CD4-positive, CD25-positive, alpha-beta regulatory T cell (primary cell): Measurements from ENCODE around the gene P2RX6. TPM values are rescaled to one million over a fixed set of nuclear protein-coding genes. Genes with fewer than 3 reads are reported as not detected.

ENCODE experiments used
- ATAC-seq, 2 donors: fragments of 150-1000 bp; cut with Tn5 transposase; one replicate each; pipeline ENCODE4 v1.10.0; 2021; ENCODE audit warnings: low read depth in 2 of 2, moderate number of reproducible peaks in 2 of 2, moderate library complexity in 1 of 2
- DNase-seq, 3 donors: peaks; one replicate each; pipeline versions ENCODE4 v3.0.0 to v3.0.0-alpha.2; 2012 to 2022; ENCODE audit warnings: mixed read lengths in 1 of 3
- H3K27ac ChIP-seq: one replicate; pipeline ENCODE4 v1.7.0; 2013; ENCODE audit warnings: mild to moderate bottlenecking, low read length; ENCODE audit not compliant: insufficient read depth, poor library complexity, severe bottlenecking
- H3K27me3 ChIP-seq: one replicate; pipeline ENCODE4 v1.7.0; 2013; ENCODE audit warnings: low read length; ENCODE audit not compliant: control insufficient read depth, insufficient read depth
- H3K36me3 ChIP-seq: one replicate; pipeline ENCODE4 v1.7.0; 2013; ENCODE audit warnings: mild to moderate bottlenecking, low read length, moderate library complexity; ENCODE audit not compliant: control insufficient read depth, insufficient read depth
- H3K4me1 ChIP-seq: 2 replicates; pipeline ENCODE4 v1.7.0; 2013; ENCODE audit warnings: mild to moderate bottlenecking, low read length; ENCODE audit not compliant: insufficient read depth, control insufficient read depth, poor library complexity, severe bottlenecking
- H3K4me3 ChIP-seq: one replicate; pipeline ENCODE4 v1.7.0; 2013; ENCODE audit warnings: low read depth, mild to moderate bottlenecking, low read length, moderate library complexity
- H3K9me3 ChIP-seq, 2 experiments: 1 replicate in 1 of 2; 2 replicates in 1 of 2; pipeline ENCODE4 v1.7.0; 2013; ENCODE audit warnings: low read length in 2 of 2, mild to moderate bottlenecking in 1 of 2, moderate library complexity in 1 of 2; ENCODE audit not compliant: control insufficient read depth in 2 of 2
- H3K27ac Mint-ChIP-seq, 3 donors: one replicate each; pipeline ENCODE4 v1.8.0; 2020 to 2022; ENCODE audit warnings: mild to moderate bottlenecking in 3 of 3, mixed read lengths in 3 of 3, moderate library complexity in 2 of 3
- H3K27me3 Mint-ChIP-seq: one replicate; pipeline ENCODE4 v1.8.0; 2022; ENCODE audit warnings: mild to moderate bottlenecking, mixed read lengths
- H3K36me3 Mint-ChIP-seq: one replicate; pipeline ENCODE4 v1.8.0; 2020; ENCODE audit warnings: mixed read lengths
- H3K4me1 Mint-ChIP-seq, 4 donors: one replicate each; pipeline ENCODE4 v1.8.0; 2020 to 2022; ENCODE audit warnings: mixed read lengths in 4 of 4, mild to moderate bottlenecking in 1 of 4
- H3K4me3 Mint-ChIP-seq, 4 donors: one replicate each; pipeline ENCODE4 v1.8.0; 2020 to 2022; ENCODE audit warnings: mild to moderate bottlenecking in 4 of 4, mixed read lengths in 4 of 4, moderate library complexity in 3 of 4
- H3K9me3 Mint-ChIP-seq, 7 donors: one replicate each; pipeline ENCODE4 v1.8.0; 2020 to 2022; ENCODE audit warnings: mixed read lengths in 7 of 7, mild to moderate bottlenecking in 3 of 7, moderate library complexity in 2 of 7
- polyA plus RNA-seq, 4 donors: library from polyadenylated mRNA; unstranded; fragments of 300-500 nt; fragmentation: Illumina TruSeq; gene quantifications; one replicate each; pipeline ENCODE4 v1.2.3, GENCODE V29; 2021
- total RNA-seq: library from RNA; stranded (reverse); gene quantifications from one replicate; pipeline ENCODE4 v1.2.3, GENCODE V29; 2022

Gene P2RX6
- total and polyA plus RNA-seq, 5 donors from 2014 or later, result 0.10 to 0.59 TPM; not detected in 3

DNA sequence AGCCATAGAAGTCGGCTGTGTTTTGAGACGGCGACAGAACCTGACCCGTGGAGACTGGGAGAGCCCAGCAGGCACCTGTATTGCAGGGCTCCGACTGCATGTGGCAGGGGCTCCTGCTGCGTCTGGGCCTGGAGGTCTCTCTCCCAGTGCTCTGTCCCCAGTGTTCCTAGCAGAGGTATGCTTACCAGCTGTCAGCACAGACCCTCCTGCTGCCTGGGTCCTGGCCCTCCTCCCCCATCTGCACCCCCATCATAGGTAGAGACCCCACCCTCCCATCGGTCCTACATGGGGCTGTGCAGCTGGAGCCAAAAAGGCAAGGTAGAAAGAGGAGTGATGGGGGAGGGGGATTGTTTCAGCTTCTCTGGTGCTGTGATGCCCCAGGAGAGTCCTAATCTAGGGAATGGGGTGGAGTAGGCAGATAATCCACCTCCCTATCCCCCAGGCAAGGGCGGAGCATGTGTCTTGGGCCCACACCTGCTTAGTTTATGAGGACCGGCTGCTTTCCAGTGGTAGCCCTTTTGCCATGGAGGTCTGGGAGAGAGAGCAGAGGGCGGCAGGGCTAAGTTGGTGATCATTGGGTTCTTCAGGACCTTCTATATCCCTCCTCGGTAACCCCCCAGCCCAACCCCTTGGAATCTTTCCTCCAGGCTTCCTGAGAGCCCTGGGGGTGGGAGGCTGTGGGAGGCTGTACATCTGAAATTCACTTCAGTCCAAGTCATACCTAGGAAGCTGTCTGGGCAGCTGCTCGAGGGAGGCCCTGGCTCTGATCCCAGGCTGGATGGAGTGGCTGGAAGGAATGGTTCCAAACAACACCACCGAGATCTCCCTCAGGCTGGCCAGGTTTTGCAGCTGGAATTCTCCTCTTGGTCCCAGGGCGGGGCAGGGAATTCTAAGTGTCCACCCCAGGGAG lies 12.1 kb downstream of the P2RX6 start:
- H3K27me3 Mint-ChIP-seq, result peaks cover 12% of the 10 kb centered on the region
- Histone ChIP-seq H3K4me1 (peaks cover 9% of the 10 kb centered on the region), H3K27me3 (no peaks in the 10 kb centered on the region), H3K36me3 (no peaks in the 10 kb centered on the region), H3K4me3 (no peak overlapping the region), H3K9me3 (no peaks in the 10 kb centered on the region), H3K27ac (no peak overlapping the region)
- H3K9me3 Mint-ChIP-seq, result no peaks in the 10 kb centered on the region
- no peak for ATAC-seq
- no peaks in the 10 kb centered on the region for H3K36me3 Mint-ChIP-seq
- H3K27ac Mint-ChIP-seq, result no peak overlapping the region
- H3K4me3 Mint-ChIP-seq, result no peak overlapping the region
- H3K4me1 Mint-ChIP-seq, result peaks cover 0 to 15% (median 7%) of the 10 kb centered on the region in 4 donors
- DNase-seq, result no peak

DNA sequence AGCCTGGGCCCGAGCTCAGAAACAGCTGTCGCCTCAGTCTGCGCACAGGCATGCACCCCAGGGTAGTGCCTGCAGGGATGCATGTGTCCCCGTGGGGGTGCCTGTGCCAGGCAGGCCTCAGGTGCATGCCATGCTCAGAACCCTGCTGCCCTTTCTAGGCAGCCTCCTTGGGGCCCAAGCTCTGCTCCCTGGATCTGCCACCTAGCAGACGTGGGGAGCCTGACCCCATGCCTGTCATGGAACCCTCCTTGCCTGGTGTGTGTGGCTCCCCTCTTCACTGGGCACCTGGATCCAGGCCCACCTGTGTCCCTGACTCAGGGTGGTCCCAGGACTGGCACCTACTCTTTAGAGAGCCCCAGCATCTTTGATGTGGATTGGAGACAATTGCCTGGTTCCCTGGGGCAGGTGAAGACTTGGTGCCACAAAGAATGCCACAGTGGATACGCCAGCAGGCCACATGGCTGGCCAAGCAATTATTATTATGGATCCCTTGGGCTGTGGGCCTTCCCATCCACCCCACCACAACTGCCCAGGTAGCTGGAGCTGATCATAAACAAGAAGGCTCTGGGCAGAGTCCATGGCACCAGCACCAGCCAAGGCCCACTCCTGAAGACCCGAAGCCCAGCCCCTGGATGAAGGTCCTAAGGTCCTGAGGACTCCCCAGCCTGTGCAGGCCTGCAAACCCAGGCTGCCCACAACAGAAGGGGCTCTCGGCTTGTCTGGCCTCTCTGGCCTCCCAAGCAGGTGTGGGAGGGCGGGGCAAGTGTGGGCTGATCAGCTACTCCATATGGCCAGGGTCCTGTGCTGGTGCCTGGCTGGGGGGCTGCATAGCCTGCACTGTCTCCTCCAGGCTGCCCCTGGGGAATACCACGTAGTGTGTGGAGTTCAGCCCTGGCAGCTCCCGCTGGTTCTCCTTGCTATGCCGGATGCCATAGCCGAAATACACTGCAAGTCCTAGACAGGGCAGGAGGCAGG lies 13.6 kb downstream of the P2RX6 start:
- no peaks in the 10 kb centered on the region for H3K9me3 ChIP-seq
- H3K27ac ChIP-seq, result no peak overlapping the region
- Mint-ChIP-seq H3K4me3 (no peak overlapping the region), H3K27me3 (peaks cover 18% of the 10 kb centered on the region), H3K4me1 (peaks cover 0 to 15% (median 5%) of the 10 kb centered on the region in 4 donors), H3K27ac (peak overlapping the region in 1 of 3 donors; percentile 48), H3K36me3 (no peaks in the 10 kb centered on the region), H3K9me3 (no peaks in the 10 kb centered on the region)
- H3K4me1 ChIP-seq, result peaks cover 9% of the 10 kb centered on the region
- no peak for DNase-seq
- no peak overlapping the region for H3K4me3 ChIP-seq
- H3K27me3 ChIP-seq, result peaks cover 2% of the 10 kb centered on the region
- ATAC-seq, result no peak
- no peaks in the 10 kb centered on the region for H3K36me3 ChIP-seq

DNA sequence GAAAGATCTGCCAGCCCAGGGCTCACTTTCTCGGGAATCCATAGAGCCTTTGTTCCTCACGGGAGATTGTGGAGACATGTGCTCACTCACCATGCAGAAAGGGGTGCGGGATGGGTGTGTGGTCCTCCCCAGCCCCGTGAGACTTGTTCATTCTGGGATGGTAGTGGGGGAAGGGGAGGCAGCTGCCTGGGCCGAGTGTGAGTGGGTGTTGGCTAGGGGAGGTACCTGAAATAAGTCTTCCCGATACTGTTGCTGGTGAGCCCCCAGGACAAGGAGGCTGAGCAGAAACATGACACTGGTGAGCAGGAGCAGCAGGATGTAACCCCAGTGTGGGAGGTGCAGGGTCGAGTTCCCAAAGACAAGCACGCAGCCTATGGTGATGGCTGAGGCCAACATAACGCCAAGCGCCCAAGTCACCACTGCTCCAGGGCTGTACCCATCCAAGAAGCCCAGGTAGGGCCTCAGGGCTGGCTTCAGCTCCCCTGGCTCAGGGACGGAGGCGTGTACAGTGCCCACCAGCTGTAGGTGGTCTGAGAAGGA lies 14.6 kb downstream of the P2RX6 start:
- Mint-ChIP-seq H3K4me3 (no peak overlapping the region), H3K9me3 (no peaks in the 10 kb centered on the region), H3K4me1 (peaks cover 0 to 15% (median 5%) of the 10 kb centered on the region in 4 donors), H3K27me3 (peaks cover 28% of the 10 kb centered on the region), H3K36me3 (no peaks in the 10 kb centered on the region), H3K27ac (no peak overlapping the region)
- no peak for ATAC-seq
- Histone ChIP-seq H3K27me3 (peaks cover 6% of the 10 kb centered on the region), H3K9me3 (no peaks in the 10 kb centered on the region), H3K4me1 (peaks cover 9% of the 10 kb centered on the region), H3K36me3 (no peaks in the 10 kb centered on the region), H3K4me3 (no peak overlapping the region), H3K27ac (no peak overlapping the region)
- DNase-seq, result no peak

DNA sequence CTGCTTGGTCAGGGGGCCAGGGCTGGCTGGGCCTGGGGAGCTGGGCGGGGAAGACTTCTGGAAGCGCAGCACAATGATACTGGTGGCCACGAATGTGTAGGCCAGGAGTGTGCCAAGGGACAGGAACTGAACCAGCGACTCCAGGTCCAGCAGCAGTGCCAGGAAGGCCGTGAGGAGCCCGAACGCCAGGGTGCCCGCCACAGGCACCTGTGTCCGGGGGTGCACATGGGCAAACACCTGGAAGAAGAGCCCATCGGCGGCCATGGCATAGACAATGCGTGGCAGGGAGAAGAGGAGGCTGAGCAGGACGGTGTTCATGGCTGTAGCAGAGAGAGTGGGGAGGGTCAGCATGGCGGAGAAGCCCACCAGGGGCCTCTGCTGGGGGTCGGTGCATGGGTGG lies 15.1 kb downstream of the P2RX6 start:
- no peaks in the 10 kb centered on the region for H3K9me3 Mint-ChIP-seq
- Histone ChIP-seq H3K27ac (no peak overlapping the region), H3K4me1 (peaks cover 8% of the 10 kb centered on the region), H3K4me3 (no peak overlapping the region), H3K9me3 (no peaks in the 10 kb centered on the region), H3K36me3 (no peaks in the 10 kb centered on the region), H3K27me3 (peaks cover 6% of the 10 kb centered on the region)
- peaks cover 33% of the 10 kb centered on the region for H3K27me3 Mint-ChIP-seq
- H3K4me1 Mint-ChIP-seq, result peaks cover 0 to 13% (median 3%) of the 10 kb centered on the region in 4 donors
- DNase-seq, result no peak
- no peaks in the 10 kb centered on the region for H3K36me3 Mint-ChIP-seq
- no peak for ATAC-seq
- H3K27ac Mint-ChIP-seq, result peak overlapping the region in 1 of 3 donors; percentile 35
- no peak overlapping the region for H3K4me3 Mint-ChIP-seq

DNA sequence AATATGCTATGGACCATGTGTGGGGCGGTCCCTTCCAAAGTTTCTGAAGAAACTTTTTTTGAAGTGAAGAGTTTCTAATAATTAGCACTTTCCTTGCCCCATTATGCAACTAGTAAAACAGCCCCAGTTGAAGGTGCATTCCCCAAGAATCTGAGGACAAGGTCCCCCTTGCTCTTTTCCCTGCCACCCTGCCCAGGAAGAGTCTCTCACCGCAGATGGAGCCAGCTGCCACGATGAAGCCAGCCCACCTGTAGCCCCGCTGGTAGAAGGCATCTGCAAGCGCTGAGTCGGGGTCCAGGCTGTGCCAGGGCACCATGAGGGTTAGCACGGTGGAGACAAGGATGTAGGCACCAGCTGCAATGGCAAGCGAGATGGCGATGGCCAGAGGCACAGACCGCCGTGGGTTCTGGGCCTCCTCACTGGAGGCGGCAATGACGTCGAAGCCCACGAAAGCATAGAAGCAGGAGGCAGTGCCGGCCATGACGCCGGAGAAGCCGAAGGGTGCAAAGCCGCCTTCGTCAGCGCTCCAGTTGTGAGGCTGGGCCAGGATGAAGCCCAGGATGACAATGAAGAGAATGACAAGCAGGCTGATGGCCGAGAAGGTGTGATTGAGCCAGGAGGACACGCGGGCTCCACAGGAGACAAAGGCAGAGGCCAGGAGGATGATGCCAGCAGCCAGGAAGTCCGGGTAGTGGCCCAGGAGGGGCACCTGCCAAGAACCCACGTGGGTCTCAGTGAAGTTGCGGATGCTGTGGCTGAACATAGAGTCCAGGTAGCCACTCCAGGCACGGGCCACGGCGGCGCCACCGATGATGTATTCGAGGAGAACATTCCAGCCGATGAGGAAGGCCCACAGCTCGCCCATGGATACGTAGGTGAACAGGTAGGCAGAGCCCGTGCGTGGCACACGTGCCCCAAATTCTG lies 15.9 kb downstream of the P2RX6 start:
- H3K4me1 ChIP-seq, result no peaks in the 10 kb centered on the region
- H3K27me3 Mint-ChIP-seq, result peaks cover 41% of the 10 kb centered on the region
- no peak overlapping the region for H3K4me3 Mint-ChIP-seq
- H3K9me3 Mint-ChIP-seq, result no peaks in the 10 kb centered on the region
- H3K27ac Mint-ChIP-seq, result no peak overlapping the region
- DNase-seq (no peak), ATAC-seq (no peak)
- H3K27me3 ChIP-seq, result peaks cover 6% of the 10 kb centered on the region
- no peak overlapping the region for H3K4me3 ChIP-seq
- H3K36me3 ChIP-seq, result no peaks in the 10 kb centered on the region
- no peaks in the 10 kb centered on the region for H3K36me3 Mint-ChIP-seq
- no peak overlapping the region for H3K27ac ChIP-seq
- H3K9me3 ChIP-seq, result no peaks in the 10 kb centered on the region
- peaks cover 0 to 5% (median 0%) of the 10 kb centered on the region in 4 donors for H3K4me1 Mint-ChIP-seq

DNA sequence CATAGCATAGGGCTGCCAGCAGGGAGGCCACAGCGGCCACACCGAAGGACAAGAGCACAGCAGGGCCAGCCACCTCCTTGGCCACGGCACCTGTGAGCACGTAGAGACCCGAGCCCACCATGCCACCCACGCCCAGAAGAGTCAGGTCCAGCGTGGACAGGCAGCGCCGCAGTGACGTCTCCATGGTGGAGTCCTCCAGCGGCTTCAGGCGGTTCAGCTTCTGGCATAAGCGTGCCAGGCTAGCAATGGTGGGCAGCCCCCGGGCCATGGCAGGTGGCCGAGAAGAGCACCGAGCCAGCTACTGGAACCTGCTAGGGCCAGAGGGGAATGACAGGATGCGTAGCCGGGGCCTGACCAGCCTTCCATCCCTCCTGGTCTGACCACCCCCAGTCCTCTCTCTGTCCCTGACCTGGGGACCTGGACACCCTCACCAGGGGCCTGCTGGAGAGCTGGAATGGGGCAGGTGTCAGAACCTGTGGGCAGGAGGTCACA lies 16.6 kb downstream of the P2RX6 start:
- H3K4me1 Mint-ChIP-seq, result peaks cover 0 to 5% (median 0%) of the 10 kb centered on the region in 4 donors
- H3K36me3 Mint-ChIP-seq, result no peaks in the 10 kb centered on the region
- DNase-seq, result no peak
- H3K27me3 Mint-ChIP-seq, result peaks cover 46% of the 10 kb centered on the region
- ATAC-seq, result no peak
- Histone ChIP-seq H3K4me1 (no peaks in the 10 kb centered on the region), H3K27ac (no peak overlapping the region), H3K9me3 (no peaks in the 10 kb centered on the region), H3K36me3 (no peaks in the 10 kb centered on the region), H3K27me3 (peaks cover 6% of the 10 kb centered on the region), H3K4me3 (no peak overlapping the region)
- H3K27ac Mint-ChIP-seq, result no peak overlapping the region
- no peaks in the 10 kb centered on the region for H3K9me3 Mint-ChIP-seq
- no peak overlapping the region for H3K4me3 Mint-ChIP-seq
